HG03064 (cell line): ENCODE results near the gene S100A7A.
"Not testable (repeated sequence)": the region's sequence is repeated elsewhere in the genome, so short reads cannot be mapped to it uniquely, and the experiment has no call there.

Experiments
- ATAC-seq: cut with Tn5 transposase; IDR thresholded peaks from one replicate; pipeline ENCODE4 v1.9.1; 2021; ENCODE audit warnings: low read depth; ENCODE audit not compliant: unreplicated experiment

S100A7A gene

GRCh38 chr1:153394391-153394790 lies 21.9 kb upstream of the S100A7A start:
- no peak for ATAC-seq

GRCh38 chr1:153395136-153395685 lies 21.1 kb upstream of the S100A7A start:
- ATAC-seq = no peak

GRCh38 chr1:153395776-153396175 lies 20.5 kb upstream of the S100A7A start:
- ATAC-seq = no peak

GRCh38 chr1:153396461-153396860 lies 19.9 kb upstream of the S100A7A start:
- ATAC-seq = no peak

- no peak for ATAC-seq
Measured at GRCh38 chr1:153397051-153397923, 19.0 kb upstream of the S100A7A start.

GRCh38 chr1:153397924-153398651 lies 18.2 kb upstream of the S100A7A start:
- no peak for ATAC-seq

GRCh38 chr1:153399401-153400055 lies 16.8 kb upstream of the S100A7A start:
- ATAC-seq = no peak

- ATAC-seq = no peak
Measured at GRCh38 chr1:153400244-153400643, 16.1 kb upstream of the S100A7A start.

- ATAC-seq = no peak
Measured at GRCh38 chr1:153401461-153401860, 14.9 kb upstream of the S100A7A start.

- no peak for ATAC-seq
Measured at GRCh38 chr1:153402226-153402625, 14.1 kb upstream of the S100A7A start.

GRCh38 chr1:153403421-153404085 lies 12.8 kb upstream of the S100A7A start:
- ATAC-seq = no peak

GRCh38 chr1:153404086-153404635 lies 12.2 kb upstream of the S100A7A start:
- no peak for ATAC-seq

GRCh38 chr1:153404768-153405167 lies 11.6 kb upstream of the S100A7A start:
- ATAC-seq = no peak

- ATAC-seq = not testable (repeated sequence)
Measured at GRCh38 chr1:153405825-153406599, 10.3 kb upstream of the S100A7A start.

GRCh38 chr1:153407274-153407673 lies 9.0 kb upstream of the S100A7A start:
- ATAC-seq = not testable (repeated sequence)

- not testable (repeated sequence) for ATAC-seq
Measured at GRCh38 chr1:153413961-153414360, 2.4 kb upstream of the S100A7A start.

GRCh38 chr1:153417136-153417888 lies 992 bp downstream of the S100A7A start:
- no peak for ATAC-seq

GRCh38 chr1:153418758-153419435 lies 2.6 kb downstream of the S100A7A start:
- ATAC-seq = not testable (repeated sequence)
